IPS-15b (cell line): ENCODE measurements around the gene STYXL1.
"Not testable (repeated sequence)": the region's sequence is repeated elsewhere in the genome, so short reads cannot be mapped to it uniquely, and the experiment has no call there.

Experiments
- H3K27me3 ChIP-seq: one replicate; pipeline ENCODE4 v1.6.1; 2013; ENCODE audit warnings: low read length; ENCODE audit not compliant: control insufficient read depth, insufficient read depth
- H3K36me3 ChIP-seq: one replicate; pipeline ENCODE4 v1.6.1; 2013; ENCODE audit warnings: low read length; ENCODE audit not compliant: control insufficient read depth, insufficient read depth
- H3K4me1 ChIP-seq: one replicate; pipeline ENCODE4 v1.6.1; 2013; ENCODE audit warnings: mild to moderate bottlenecking, low read length; ENCODE audit not compliant: control insufficient read depth, insufficient read depth
- H3K4me3 ChIP-seq: one replicate; pipeline ENCODE4 v1.5.1; 2013; ENCODE audit warnings: low read depth, low read length
- H3K9ac ChIP-seq: one replicate; pipeline ENCODE4 v1.6.1; 2013; ENCODE audit warnings: low read depth, mild to moderate bottlenecking, low read length
- H3K9me3 ChIP-seq: one replicate; pipeline ENCODE4 v1.6.1; 2013; ENCODE audit warnings: mild to moderate bottlenecking, low read length; ENCODE audit not compliant: control insufficient read depth, insufficient read depth

STYXL1 gene

DNA sequence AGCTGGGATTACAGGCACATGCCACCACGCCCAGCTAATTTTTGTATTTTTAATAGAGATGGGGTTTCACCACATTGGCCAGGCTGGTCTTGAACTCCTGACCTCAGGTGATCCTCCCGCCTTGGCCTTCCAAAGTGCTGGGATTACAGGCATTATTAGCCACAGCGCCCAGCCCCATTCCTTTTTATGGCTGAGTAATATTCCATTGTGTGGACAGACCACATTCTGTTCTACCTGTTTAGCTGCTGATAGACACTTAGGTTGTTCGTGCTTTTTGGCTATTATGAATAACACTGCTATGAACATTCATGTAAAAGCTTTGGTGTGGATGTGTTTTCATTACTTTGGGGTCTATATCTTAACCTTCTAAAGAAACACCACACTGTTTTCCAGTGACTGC, 29.3 kb downstream of the STYXL1 start:
- not testable (repeated sequence) for H3K9me3 ChIP-seq, H3K4me1 ChIP-seq, H3K36me3 ChIP-seq, H3K27me3 ChIP-seq, H3K9ac ChIP-seq, H3K4me3 ChIP-seq

DNA sequence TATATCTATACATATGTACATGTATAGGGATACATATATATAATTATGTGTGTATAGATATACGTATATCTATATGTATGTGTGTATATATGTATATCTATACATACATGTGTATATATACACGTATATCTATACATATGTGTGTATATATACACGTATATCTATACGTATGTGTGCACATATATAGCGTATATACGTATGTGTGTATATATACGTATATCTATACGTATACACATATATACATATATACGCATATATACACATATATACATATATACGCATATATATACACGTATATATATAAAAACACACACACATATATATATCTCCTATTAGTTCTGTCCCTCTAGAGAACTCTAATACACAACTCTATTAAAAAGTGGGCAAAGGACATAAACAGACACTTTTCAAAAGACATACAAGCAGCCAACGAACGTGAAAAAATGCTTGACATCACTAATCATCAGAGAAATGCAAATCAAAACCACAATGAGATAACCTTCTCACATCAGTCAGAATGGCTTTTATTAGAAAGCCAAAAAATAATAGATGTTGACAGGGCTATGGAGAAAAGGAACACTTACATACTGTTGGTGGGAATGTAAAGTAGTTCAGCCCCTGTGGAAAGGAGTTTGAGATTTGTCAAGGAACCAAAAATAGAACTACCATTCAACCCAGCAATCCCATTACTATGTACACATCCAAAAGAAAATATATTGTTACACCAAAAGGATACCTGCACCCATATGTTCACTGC, 31.4 kb downstream of the STYXL1 start:
- no peaks in the 10 kb centered on the region for H3K27me3 ChIP-seq
- H3K36me3 ChIP-seq = peaks cover 2% of the 10 kb centered on the region
- H3K9ac ChIP-seq = no peak overlapping the region
- H3K4me1 ChIP-seq = no peaks in the 10 kb centered on the region
- no peak overlapping the region for H3K4me3 ChIP-seq
- H3K9me3 ChIP-seq = no peaks in the 10 kb centered on the region

DNA sequence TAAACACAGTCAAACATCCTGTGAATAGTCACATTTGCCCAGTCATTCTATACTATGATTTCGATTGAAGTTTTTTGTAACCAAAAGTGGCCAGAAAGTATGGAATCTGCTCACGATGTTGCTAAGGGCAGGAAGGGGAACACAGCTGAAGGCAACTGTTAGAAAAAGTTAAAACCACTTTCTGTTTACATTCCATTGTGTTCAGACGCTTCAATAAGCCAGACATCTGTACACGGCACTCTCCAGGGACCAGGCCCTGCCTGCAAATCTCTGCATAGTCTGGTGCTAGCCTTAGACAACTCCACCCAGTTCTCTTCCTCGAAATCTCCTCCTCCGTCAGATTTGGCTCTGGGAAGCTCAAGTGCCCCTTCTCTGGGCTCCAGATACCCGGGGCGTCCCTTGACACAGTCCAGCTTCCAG, 36.3 kb downstream of the STYXL1 start:
- Histone ChIP-seq H3K4me3 (no peak overlapping the region), H3K4me1 (no peaks in the 10 kb centered on the region), H3K9me3 (no peaks in the 10 kb centered on the region), H3K27me3 (no peaks in the 10 kb centered on the region), H3K36me3 (peaks cover 2% of the 10 kb centered on the region), H3K9ac (no peak overlapping the region)

DNA sequence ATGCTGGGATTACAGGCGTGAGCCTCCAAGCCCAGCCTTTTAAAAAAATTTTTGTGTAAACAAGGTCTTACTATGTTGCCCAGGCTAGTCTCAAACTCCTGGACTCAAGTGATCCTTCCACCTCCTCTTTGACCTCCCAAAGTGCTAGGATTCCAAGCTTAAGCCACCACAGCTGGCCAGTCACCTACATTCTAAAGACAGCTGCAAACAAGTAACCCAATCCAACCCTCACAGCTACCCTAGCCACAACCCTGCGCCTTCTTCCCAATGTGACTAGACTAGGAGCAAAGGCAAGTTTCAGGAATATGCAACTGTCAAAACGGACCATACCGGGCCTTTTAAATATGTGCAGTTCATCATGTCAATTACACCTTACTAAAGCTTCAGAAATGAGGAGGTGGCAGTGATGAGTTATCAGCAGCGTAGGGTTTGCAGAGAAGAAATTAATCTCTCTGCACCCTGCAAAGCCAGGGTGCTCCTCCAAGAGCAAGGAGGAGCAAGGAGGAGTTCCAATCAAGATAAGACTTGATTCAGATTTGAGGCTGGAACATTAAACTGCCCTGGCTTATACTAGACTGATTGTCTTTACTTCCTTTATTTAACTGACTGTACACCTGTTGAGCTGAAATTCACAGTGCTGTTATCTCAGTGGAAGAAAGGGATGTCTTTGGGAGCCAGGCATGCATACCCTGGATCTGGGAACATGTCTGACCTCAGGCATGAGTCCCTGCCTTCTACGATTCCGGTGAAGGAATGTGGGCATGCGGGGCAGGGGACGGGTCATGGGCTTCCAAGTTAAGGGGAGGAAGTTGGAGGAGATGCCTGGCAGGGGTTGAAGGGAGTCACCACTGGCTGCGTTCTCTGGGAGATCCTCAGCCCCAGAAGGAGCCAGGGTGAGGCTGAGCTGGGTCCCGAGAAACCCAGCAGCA, 37.9 kb downstream of the STYXL1 start:
- Histone ChIP-seq H3K4me3 (no peak overlapping the region), H3K4me1 (no peaks in the 10 kb centered on the region), H3K9ac (no peak overlapping the region), H3K27me3 (no peaks in the 10 kb centered on the region), H3K36me3 (peaks cover 5% of the 10 kb centered on the region), H3K9me3 (no peaks in the 10 kb centered on the region)

DNA sequence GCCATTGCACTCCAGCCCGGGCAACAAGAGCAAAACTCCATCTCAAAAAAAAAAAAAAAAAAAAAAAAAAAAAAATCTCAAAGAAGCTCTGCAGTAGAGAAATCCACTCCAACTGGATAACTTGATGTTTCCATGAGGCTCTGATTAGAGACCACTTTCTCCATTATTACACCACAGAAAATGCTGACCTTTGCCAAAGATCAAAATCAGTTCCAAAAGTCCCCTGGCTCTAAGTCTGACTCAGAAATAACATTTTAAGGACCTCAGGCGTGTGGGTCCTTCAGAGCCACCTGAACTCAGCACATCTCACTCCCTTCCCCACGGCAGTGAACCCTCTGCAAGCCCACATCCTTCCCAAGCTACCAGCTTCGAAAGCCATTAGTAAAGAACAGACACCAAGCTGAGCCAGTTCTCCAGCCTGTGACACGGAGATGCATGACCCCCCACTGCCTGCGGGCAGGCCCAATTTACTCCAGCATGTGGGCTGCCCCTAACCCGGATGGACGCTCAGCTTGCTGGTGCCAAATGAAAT, 39.6 kb downstream of the STYXL1 start:
- H3K4me3 ChIP-seq = no peak overlapping the region
- H3K4me1 ChIP-seq = no peaks in the 10 kb centered on the region
- no peak overlapping the region for H3K9ac ChIP-seq
- peaks cover 3% of the 10 kb centered on the region for H3K36me3 ChIP-seq
- no peaks in the 10 kb centered on the region for H3K9me3 ChIP-seq
- no peaks in the 10 kb centered on the region for H3K27me3 ChIP-seq

DNA sequence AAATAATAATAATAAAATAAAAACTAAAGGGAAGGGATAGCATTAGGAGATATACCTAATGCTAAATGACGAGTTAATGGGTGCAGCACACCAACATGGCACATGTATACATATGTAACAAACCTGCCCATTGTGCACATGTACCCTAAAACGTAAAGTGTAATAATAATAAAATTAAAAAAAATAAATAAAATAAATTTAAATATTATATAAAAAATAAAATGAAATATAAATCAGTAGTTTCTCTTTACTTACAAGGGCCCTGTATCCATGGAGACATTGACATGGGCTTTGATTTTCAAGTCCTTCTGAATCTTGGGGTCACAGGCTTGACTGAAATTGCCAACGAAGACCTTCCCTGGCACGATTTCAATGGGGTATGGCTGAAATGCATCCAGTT, 42.8 kb downstream of the STYXL1 start:
- H3K27me3 ChIP-seq, H3K4me1 ChIP-seq, H3K36me3 ChIP-seq: not testable (repeated sequence)

DNA sequence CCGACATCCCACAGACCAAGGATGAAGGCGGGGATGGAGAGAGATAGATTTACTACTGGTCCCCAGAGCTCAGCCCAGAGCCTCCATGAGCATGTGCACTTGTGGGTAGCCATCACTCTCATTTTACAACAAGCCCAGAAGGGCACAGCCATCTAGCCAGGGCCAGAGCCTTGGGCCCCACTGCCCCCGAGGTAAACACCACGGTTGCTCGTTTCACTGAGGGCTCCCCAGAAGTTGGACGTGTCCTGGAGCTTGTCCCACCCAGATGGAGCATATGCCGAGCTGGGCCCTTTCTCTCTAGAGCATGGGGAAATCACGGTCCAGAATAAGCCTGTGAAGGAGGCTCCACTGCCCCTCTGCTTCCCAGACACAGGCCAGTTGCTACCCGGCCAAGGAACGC, 44.4 kb downstream of the STYXL1 start:
- H3K36me3 ChIP-seq = peaks cover 3% of the 10 kb centered on the region
- H3K4me3 ChIP-seq = no peak overlapping the region
- H3K27me3 ChIP-seq = no peaks in the 10 kb centered on the region
- H3K4me1 ChIP-seq = no peaks in the 10 kb centered on the region
- no peaks in the 10 kb centered on the region for H3K9me3 ChIP-seq
- H3K9ac ChIP-seq = no peak overlapping the region

More for the DNA sequence above, 42.8 kb downstream of the STYXL1 start:
- H3K4me3 ChIP-seq, H3K9ac ChIP-seq, H3K9me3 ChIP-seq: not testable (repeated sequence)

DNA sequence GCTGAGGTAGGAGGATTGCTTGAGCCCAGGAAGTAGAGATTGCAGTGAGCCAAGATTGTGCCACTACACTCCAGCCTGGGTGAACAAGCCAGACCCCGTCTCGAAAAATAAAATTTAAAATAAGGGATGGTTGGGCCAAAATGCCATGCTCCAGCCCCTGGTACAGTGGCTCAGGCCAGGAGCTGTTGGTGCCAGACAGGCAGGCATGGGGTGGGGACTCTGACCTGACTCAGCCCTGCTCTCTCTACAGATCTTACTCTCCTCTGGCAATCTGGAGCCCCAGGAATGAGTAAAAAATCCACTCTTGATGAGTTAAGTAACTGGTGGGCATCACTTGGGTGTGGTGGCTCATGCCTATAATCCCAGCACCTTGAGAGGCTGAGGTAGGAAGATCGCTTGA, 45.0 kb downstream of the STYXL1 start:
- no peaks in the 10 kb centered on the region for H3K9me3 ChIP-seq
- no peak overlapping the region for H3K9ac ChIP-seq
- H3K36me3 ChIP-seq = peaks cover 3% of the 10 kb centered on the region
- no peaks in the 10 kb centered on the region for H3K4me1 ChIP-seq
- no peak overlapping the region for H3K4me3 ChIP-seq
- no peaks in the 10 kb centered on the region for H3K27me3 ChIP-seq

DNA sequence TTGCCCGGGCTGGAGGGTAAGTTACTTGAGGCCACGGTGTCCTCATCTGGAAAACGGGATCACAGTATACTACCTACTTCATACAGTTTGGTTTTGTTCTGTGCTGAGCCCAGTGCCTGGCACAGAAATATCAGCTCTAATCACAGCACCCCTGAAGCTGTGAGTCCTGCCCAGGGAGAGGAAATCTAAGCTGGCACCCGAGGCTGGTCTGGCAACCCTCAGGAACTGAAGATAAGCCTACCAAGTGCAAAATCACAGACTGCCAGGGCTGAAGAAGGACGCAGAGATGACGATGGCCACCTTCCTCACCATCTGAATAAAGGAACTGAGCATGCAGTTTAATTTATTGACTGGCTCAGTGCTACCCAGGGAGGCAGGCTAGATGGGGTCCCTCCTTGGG, 45.7 kb downstream of the STYXL1 start:
- Histone ChIP-seq H3K9ac (no peak overlapping the region), H3K4me1 (no peaks in the 10 kb centered on the region), H3K27me3 (no peaks in the 10 kb centered on the region), H3K4me3 (no peak overlapping the region), H3K36me3 (peaks cover 3% of the 10 kb centered on the region), H3K9me3 (no peaks in the 10 kb centered on the region)

DNA sequence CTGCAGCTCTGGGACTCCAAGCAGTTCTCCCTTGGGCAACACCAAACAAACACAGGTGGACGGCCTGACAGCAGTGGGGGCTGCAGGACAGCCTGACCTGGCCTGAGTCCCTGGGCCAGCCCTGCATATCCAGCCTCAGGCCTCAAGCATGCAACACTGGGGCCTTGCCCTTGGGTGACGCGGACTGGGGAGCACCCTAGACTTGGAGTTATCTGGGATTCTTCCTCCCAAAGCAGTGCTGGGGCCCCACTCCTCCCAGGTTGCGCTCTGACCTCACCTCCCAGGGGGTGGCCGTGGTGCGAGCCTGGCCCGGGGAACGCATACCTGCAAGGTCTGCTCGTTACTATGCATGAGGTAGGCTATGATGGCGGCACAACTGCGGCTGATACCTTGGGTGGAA, 47.2 kb downstream of the STYXL1 start:
- no peak overlapping the region for H3K9ac ChIP-seq
- no peaks in the 10 kb centered on the region for H3K27me3 ChIP-seq
- no peak overlapping the region for H3K4me3 ChIP-seq
- peaks cover 9% of the 10 kb centered on the region for H3K36me3 ChIP-seq
- no peaks in the 10 kb centered on the region for H3K9me3 ChIP-seq
- no peaks in the 10 kb centered on the region for H3K4me1 ChIP-seq

DNA sequence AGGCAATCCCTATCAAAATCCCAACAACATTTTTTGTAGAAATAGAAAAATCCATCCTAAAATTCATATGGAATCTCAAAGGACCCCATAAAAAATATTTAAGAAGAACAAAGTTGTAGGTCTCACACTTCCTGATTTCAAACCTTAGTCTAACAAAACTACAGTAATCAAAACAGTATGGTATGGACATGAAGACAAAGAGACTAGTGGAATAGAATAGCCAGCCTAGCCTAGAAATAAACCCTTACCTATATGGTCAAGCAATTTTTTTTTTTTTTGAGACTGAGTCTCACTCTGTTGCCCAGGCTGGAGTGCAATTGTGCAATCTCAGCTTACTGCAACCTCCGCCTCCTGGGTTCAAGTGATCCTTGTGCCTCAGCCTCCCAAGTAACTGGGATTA, 49.8 kb downstream of the STYXL1 start:
- H3K27me3 ChIP-seq = no peaks in the 10 kb centered on the region
- H3K4me3 ChIP-seq = no peak overlapping the region
- no peaks in the 10 kb centered on the region for H3K4me1 ChIP-seq
- H3K9ac ChIP-seq = no peak overlapping the region
- H3K36me3 ChIP-seq = peaks cover 6% of the 10 kb centered on the region
- H3K9me3 ChIP-seq = no peaks in the 10 kb centered on the region

DNA sequence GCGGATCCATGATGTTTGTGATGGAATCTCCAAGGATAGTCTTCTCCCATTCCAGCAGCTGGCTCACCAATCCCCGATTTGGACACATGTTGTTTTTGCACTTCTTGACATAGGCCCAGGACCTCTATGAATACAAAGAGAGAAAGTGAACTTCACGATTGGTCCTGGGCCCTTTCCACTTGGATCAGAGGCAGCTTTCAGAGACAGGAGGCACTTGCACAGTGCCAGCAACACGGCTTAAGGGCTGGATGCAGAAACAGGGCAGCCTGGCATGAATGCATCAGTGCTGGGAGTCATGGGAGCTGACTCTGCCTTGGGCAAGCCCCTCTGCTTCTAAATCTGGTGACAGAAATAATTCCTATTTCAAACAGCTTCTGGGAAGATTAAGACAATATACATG, 51.3 kb downstream of the STYXL1 start:
- peaks cover 6% of the 10 kb centered on the region for H3K36me3 ChIP-seq
- no peak overlapping the region for H3K9ac ChIP-seq
- H3K4me1 ChIP-seq = no peaks in the 10 kb centered on the region
- no peaks in the 10 kb centered on the region for H3K27me3 ChIP-seq
- no peak overlapping the region for H3K4me3 ChIP-seq
- H3K9me3 ChIP-seq = no peaks in the 10 kb centered on the region
